Activated CD8-positive, alpha-beta memory T cell treated with anti-CD3 and anti-CD28 coated beads for 1 hour (primary cell): ENCODE results near the gene TBX15.

Experiments
- DNase-seq, 2 donors: peaks; one replicate each; pipeline ENCODE4 v3.0.0-alpha.2; 2020; ENCODE audit warnings: low read depth in 1 of 2; ENCODE audit errors: extremely low read depth in 1 of 2

The TBX15 gene

DNA sequence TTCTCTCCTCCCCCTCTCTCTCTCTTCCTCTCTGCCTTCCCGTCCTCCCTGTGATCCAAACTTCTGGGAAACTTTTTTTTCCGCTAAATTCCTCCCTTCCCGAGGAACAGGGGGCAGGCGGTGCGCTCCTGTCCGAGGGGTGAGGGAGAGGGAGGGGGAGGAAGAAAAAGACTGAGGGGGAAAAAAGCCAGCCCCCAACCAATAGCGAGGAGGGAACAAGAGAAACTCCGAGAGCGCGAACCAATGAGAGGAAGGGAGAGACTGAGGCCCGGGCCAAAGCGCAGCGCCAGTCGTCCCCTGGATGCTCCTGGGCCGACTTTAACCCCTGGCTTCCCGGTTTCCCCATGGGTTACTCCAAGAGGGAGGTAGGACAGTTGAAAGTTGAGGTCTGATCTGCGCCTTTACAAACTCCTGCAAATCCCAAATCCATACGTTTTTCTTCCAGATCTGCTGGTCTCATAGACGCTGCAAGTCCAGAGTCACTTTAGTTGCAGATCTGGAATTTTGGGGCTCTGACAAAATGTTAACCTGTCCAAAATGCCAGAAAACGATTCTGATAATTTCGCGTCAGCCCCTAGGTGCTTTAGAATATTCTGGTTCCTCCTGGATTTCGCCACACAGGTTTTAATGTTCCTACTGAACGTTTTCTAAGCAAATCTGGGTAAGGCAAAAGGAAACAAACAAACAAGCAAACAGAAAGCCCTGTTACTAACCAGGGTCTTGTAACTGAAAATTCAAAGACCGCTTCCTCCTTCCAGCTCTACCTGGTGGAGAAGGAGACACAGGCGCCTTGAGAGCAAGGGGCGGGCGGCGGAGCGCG is at the start of gene TBX15:
Gene TBX15 (minus strand): TSS at position 158 of the 820 bp plus-strand sequence. CDS start 548 bp downstream, outside the sequence.
- no peak for DNase-seq

DNA sequence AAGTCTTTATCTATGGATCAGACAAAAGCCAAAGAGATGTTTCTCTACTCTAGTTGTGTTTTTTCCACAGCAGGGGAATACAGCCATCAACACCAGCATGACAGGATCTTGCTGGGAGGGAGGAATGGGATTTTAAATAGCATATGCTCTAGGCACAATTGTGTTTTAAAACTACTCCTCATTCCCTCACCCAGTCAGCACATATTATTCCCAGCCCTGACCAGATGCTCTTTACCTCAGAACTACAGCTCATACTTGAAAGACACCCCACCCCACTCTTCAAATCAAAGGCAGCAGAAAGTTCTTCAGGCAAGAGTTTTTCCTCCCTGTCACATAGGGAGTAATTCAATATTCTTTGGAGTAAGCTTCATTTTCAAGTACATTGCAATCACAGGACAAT is 46.2 kb upstream of the TBX15 start:
- DNase-seq, result no peak

DNA sequence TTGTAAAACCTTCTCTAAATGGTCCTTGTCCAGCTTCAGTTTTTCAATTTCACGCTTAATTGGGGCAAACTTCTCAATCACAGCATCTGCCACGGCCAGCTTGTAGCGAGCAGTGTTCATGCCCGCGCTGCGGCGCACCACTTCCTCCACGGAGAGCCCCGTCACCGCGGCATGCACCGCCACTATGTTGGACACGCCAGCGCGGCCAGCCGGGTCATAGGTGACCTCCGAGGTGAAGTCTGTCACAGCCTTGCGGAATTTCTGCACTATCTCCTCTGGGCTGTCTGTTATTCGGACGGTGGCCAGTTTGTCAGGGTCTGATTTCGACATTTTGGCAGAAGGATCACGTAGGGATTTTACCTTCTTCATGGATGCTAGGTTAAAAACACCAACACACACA is 44.8 kb upstream of the TBX15 start:
- no peak for DNase-seq

DNA sequence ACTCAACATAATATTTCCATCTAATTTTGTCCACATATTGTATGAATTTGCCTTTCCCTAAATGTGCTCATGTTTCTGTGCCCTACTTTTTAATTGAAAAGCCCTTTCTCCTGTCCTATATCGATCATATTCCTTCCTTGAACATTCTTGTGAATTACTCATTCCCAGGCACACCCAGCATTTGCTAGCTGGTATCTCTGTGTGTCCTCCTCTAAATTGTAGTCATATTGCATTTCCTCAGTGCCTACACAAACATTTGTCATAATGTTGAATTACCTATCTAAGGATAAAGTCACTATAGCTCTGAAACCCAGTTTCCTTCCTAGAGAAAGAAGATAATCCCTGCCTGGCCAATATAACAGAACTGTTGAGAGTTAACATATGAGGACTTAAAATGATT is 39.6 kb upstream of the TBX15 start:
- DNase-seq, result no peak

DNA sequence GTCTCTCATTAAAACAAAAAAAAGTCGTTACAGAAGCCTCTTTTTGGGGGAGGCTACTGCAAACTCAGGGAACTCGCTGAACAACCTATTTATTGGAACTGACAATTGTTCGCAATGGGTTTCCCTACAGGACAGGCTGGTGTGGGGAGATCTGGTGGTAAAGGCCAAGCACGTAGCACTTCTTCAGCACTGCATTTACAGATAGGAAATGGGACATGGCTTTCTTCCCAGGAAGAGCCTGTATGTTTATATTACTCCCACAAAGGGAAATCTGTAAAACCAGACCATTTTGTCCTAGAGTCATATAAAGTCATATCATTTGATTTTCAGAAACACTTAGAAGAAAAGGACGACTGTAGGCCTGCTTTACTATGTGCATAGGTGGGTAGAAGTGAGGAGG is 38.8 kb upstream of the TBX15 start:
- no peak for DNase-seq

DNA sequence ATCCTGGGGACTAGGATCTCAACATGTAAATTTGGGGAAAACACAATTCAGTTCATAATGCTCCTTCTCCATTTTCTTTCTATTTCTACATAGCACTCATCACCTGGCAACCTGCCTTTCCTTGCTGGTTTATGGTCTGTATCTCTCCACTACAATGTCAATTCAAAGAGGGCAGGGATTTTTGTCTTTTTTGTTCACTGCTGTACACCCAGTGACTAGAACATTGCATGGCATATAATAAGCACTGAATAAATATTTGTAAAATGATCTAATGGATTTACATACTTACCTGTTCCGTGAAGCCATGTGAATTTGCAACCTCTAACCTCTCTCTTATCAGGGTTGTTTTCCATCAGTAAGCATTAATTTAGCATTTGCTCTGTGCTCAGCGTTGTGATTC is 27.4 kb upstream of the TBX15 start:
- DNase-seq, result no peak

DNA sequence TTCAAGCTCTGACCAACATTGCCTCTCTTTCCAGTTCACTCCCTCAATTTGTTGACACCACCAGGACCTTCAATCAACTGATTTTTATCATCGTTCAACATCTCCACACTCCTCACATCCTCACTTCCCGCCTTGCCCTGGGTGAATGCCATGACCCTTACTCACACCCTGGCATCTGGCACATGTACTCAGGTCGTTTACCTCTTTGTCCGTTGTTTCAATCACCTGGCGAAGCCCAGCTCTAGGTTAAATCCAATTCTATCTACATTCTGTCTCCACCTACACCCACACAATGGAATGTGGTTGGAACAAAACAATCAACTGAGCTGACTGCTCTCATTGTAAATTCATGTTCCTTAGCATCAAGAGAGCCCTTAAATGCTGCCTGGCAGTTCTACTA is 24.2 kb upstream of the TBX15 start:
- DNase-seq, result no peak

DNA sequence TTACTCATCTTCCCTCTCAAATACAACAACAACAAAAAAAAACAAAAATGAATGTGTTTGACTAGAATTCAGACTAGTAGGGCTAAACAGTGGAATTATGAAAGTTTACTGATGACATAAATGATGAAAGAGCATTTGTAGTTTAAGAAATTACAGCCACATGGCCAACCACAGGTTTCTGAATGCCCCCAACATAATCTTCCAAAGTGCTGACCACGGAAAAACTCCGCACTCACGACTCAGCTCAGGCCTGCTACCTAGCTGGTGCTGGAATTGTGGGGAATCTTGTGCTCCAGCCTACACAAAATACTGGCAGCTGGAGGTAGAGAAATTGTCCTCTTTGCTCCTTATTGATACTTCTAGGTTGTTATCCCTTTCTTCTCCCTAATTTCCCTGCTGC is 23.6 kb upstream of the TBX15 start:
- no peak for DNase-seq

DNA sequence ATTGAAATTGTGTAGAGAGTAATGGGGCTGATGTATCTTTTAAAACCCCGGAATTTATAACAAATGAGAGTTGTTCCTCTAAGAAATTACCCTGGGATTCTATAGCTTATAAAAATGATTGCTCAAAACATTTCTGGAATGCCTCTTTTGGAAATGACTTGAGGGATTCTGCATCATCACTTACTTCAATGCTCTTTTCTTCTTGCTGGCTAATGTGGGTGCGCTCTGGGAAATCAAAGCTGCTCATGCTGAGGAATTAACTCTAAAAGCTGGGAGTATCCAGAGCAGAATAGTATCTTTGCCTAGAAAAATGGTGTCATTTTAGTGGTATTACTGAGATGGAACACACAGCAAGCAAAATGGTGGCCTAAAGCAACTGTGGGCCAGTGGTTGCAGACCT is 23.0 kb upstream of the TBX15 start:
- no peak for DNase-seq

DNA sequence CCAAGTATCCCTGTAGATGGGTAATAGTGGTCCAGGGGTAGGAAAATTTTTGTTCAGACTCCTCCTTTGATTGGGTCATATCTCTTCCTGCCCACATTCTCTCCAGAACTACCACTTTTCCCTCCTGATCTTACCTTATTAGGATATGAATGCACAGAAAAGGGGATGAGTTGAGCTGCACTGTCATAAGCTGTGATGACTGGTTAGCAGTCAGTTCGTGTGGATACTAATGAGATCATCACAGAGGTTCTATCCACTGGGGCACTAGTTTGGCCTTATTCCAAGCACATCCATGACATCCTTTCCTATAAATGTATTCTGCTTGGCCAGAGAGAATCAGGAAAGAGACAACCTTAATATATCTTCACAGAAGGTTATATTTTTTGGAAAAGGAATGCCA is 22.1 kb upstream of the TBX15 start:
- DNase-seq, result no peak

DNA sequence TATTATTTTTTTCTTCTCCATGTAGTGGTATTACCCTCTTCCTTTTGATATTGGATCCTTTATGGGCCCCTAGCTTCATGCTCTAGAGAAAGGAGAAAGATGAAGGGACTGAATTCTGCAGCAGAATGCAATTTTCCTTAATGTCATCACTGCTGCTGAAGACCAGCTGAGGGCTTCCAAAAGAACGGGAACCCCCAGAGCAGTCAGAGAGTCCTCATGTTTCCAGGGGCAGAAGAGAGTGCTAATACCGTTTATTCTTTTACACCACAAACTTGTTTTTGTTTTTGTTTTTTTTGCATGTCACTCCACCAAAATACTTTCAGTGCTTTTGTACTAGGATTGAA is 21.1 kb upstream of the TBX15 start:
- no peak for DNase-seq

DNA sequence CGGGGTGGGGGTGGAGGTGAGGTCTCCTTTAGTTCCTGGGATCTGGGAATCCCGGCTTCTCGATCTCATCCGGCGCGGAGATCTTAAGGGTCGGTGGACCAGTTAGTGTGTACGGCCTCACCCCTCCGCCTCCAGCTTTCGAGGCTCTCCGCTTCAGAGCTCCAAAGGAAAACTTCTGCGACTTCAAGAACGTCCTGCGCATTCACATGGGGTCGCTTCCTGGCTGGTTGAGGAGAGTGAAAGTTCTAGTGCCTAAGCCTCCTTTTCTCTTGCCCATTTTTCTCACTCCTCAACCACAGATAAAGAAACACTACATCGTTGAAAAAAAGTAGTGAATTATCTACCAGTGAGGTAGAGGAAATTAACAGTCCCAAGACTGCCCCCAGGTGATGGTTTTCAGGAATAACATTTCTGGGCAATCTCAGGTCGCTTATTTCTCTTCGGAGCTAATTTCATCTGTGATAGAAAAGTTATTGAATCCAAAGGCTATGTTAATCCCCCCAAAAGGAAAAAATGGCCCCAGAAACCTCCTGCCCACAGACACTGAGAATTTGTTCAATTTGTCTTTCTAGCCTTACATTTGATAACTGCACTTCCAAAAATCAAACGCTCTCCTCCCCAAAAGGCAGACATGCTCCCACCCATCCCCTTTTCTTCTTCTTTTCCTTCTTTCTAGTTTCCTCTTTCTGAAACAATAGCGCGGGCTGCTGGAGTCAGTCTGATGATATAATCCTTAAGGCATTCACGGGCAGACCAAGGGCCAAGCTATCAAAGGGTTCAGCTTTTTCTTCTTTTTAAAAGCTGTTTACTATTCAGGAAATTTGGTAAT is 20.6 kb upstream of the TBX15 start:
- no peak for DNase-seq

DNA sequence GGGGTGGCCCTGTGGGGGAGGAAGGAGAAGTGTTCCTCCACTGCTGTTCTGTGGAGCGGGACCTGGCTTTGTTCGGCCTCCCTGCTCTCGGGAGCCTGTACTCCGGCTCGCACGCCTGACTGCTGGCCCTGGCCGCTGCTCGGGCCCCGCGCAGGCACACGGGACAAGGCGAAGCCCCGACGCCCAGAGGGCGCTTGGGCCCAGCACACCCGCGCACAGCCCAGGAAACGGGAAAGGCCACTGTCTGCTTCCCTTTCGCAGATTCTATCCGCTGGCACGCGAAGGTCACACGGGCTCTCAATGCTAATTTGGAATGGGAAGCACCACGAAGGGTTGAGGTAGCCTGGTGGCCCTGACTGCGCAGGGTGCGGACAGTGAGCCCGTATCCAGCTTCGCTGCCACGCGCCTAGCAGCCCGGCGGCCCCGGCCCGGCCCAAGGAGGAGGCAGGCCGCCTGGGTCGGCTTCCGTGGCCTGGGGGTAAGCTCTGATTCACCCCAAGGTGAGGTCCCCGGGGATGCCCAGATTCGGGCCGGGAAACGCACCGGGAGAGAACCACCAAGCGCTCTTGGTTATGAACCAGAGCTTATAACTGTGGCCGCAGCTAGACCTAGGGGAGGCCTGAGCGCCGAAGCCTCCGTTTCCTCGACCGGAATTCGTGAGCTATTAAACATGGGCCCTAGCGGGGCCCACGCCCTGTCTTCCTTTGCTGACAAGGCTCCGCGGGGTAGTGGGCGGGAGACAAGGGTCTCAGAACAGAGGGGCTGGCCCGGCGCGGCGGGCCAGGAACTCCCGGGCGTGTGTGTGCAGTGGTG is 19.7 kb upstream of the TBX15 start:
- DNase-seq, result no peak

DNA sequence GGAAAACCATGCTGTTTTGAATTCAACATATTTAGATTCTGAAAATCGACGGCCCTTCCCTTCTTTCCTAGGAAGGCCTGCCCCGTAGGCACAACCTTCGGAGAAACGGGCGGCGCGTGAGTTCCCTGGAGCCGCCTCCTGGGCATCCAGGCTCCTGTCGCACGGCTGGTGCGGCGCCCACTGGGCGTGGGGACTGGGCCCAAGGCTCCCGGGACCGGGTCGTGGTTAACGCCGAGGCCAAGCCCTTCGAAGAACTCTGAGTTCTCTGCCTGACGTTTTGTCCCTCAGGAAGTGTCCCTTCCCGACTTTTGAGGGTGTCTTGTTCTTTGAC is 19.2 kb upstream of the TBX15 start:
- DNase-seq, result no peak

DNA sequence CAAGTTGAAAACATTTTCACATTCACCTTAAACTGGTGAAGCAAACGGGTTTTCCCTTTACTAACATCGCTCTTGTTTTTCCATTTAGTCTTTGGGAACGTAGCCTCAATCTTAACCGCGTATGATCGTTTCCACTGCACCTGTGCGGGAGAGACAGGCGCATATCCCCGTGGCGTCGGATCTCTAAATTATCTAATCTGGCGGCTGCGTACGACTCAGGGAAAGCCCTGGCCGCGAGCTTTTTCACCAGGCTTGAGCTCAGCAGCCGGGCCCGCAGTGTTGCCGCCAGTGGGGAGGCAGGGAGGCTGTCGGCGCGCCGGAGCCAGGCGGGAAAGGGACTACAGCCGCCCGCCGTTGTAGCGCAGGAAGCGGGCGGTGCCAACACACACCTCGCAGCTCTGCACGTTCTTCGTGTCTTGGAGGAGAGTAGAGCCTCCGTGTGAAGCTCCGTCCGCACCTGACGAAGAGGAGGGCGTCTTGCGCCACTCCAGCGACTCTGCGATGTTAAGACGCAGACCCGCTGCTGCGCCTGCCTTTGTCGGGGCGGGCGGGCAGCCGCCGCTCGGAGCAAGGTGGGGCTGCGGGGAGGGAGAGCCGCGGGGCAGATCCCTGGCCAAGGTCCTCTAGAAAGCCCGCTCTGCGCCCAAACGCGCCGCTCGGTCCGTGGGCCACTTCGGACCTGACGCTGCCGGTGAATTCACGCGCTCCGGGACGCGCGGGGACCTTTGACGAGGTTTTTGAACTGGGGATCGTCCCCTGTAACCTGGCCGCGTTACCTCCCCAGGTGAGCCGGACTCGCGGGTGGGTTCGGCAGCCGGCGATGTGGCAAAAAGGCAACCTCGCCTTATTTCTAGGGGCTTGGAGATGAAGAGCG is 18.5 kb upstream of the TBX15 start:
- no peak for DNase-seq

DNA sequence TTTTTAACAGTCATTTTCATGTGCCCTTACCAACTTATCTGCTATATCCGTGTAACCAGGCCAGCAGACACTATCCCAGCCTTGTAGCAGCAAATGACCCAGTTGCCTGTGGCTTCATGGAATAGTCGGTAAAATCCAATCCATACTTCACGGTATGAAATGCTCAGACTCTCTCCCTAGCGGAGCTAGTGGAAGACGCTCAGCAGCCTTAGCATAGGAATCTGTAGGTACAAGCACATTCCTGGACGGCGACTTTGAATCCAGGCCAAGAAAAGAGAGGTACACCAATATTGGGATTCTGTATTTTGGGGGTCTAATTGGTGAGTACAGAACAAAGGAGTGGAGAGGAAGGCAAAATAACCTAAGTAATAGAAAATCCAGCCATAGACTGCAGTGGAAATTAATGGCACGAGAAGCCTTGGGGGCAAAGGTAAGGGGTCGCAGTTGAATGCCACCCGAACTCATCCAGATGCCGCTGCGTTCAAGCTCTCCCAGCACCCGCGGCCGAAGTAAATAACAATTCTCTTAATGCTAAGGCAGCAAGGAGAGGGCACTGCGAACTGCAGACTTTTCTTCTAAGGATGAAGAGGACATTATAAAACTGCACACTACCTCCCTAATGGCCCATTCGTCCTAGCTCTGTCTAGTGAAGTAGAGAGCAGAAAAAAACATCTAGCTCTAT is 17.7 kb upstream of the TBX15 start:
- DNase-seq, result no peak

DNA sequence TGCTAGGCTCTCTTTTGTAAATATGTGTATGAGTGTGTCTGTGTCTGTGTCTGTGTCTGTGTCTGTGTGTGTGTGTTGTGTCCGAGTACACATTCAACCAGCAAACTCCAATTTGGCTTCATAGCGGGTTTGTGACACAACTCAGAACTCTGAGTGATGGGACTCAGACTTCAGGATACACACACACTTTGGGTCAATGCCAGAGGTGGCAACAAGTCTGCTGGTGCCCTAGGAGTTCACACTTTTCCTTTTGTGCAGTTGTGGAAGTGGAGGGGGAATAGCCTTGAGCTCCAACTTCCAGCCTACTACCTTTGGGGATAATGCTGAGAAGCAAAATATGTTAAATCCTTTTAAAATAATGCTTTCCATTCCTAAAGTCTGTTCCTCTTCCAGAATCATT is 16.6 kb upstream of the TBX15 start:
- DNase-seq, result no peak

DNA sequence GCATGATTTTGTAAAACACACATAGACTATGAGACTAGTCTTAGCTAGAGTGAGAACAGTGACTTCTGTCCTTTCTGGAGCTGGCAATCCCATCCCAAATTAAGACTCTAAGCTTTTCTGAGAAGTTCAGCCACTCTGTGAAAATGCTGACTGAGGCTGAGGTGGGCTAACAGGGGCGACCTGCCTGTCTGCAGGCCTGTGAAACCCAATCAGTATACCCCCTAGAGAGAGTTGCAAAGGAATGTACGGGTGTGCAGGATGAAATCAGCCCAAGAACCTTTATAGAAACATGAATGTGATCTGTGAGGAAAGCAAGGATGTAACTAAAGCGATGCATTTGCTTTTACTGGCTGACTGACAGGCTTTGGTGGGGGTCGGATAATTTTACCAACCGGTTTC is 16.0 kb upstream of the TBX15 start:
- DNase-seq, result no peak

DNA sequence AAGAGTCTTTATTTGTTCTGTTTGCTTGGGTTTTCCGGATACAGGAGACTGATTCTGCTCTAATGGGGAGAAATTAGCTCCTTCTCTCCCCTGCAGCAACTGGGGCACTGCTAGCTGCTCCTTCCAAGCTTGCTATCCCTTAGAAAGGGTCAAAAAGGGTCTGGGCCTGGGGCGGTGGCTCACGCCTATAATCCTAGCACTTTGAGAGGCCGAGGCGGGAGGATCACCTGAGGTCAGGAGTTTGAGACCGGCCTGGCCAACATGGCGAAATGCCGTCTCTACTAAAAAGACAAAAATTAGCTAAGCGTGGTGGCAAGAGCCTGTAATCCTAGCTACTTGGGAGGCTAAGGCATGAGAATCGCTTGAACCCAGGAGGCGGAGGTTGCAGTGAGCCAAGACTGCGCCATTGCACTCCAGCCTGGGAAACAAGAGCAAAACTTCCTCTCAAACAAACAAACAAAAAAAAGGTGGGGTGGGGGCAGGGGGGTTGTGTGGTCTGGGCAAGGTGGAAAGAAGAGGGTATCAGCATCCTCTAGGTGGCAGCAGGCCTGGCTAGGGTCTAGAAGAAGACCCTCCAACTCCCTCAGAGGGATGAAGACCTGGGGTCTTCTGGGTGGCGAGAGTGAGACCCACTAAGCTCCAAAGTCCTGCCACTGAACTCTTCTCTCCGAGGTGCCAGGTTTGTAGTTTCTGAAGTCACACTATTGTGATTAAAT is 15.4 kb upstream of the TBX15 start:
- DNase-seq, result no peak
